Neuron (in vitro differentiated cells): ENCODE data around the gene RNASE3.
"Not testable (repeated sequence)": the region's sequence is repeated elsewhere in the genome, so short reads cannot be mapped to it uniquely, and the experiment has no call there.

ENCODE experiments used
- H2AFZ ChIP-seq: one replicate; pipeline ENCODE4 v1.6.1; 2013; ENCODE audit warnings: low read depth, mild to moderate bottlenecking, inconsistent platforms, low read length, moderate library complexity
- H3K27me3 ChIP-seq: one replicate; pipeline ENCODE4 v1.6.1; 2013; ENCODE audit warnings: low read length; ENCODE audit not compliant: insufficient read depth
- H3K36me3 ChIP-seq: one replicate; pipeline ENCODE4 v1.6.1; 2013; ENCODE audit warnings: low read length; ENCODE audit not compliant: insufficient read depth
- H3K4me1 ChIP-seq: one replicate; pipeline ENCODE4 v1.6.1; 2013; ENCODE audit warnings: low read length; ENCODE audit not compliant: insufficient read depth
- H3K4me3 ChIP-seq: 2 replicates; pipeline ENCODE4 v1.5.1; 2013; ENCODE audit warnings: mild to moderate bottlenecking, low read length, moderate library complexity
- H3K9me3 ChIP-seq: one replicate; pipeline ENCODE4 v1.6.1; 2013; ENCODE audit warnings: low read length

Gene RNASE3

DNA sequence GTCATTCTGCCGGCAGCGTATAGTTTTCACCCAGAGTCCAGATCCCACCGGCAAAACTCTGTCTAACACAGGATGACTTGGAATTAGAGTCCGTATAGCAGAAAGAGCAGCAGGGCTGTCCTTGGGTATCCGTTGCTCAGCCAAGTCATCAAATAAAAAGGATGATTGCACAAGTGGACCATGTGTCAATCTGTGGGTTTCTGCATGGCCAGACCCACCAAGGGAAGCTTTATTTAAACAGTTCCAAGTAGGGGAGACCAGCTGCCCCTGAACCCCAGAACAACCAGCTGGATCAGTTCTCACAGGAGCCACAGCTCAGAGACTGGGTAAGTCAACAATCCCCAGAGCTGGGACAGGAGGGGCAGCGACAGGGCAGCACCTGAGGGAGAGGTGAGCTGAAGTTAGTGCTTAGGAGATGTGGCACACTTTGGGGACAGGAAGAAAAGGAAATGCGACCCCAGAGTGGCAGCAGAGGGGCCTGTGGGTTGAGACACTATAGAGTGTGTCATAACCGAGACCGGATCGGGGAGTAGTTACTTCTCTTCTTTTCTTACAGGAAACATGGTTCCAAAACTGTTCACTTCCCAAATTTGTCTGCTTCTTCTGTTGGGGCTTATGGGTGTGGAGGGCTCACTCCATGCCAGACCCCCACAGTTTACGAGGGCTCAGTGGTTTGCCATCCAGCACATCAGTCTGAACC lies at the start of gene RNASE3:
Gene RNASE3, plus strand, starts transcription at position 260 of the 700 bp plus-strand sequence. Its CDS starts 302 bp downstream, at position 562.
- not testable (repeated sequence) for H2AFZ ChIP-seq, H3K4me3 ChIP-seq, H3K4me1 ChIP-seq, H3K9me3 ChIP-seq, H3K36me3 ChIP-seq
- peaks cover 15% of the 10 kb centered on the region for H3K27me3 ChIP-seq

DNA sequence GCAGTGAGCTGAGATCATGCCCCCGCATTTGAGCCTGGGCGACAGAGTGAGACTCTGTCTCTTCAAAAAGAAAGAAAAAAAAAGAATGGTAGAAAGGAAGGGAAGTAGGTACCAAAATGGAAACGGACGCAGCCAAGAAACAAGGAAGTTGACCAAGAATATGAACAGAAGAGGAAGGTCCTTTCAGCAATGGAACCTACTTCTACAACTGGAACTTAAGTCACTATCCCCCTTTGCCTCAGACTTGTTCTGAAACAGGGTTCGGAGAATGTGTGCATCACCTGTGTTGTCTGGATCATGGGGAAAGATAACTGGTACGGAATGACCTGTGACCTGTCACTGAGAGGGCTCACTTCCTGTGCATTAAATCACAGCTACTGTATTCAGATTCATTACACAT lies 44.6 kb upstream of the RNASE3 start:
- no peaks in the 10 kb centered on the region for H3K4me1 ChIP-seq
- H2AFZ ChIP-seq, result no peak overlapping the region
- H3K9me3 ChIP-seq, result no peaks in the 10 kb centered on the region
- H3K4me3 ChIP-seq, result no peak overlapping the region
- H3K27me3 ChIP-seq, result no peaks in the 10 kb centered on the region
- H3K36me3 ChIP-seq, result no peaks in the 10 kb centered on the region

GRCh38 chr14:20848316-20848954 lies 42.8 kb upstream of the RNASE3 start:
- no peak overlapping the region for H3K4me3 ChIP-seq
- H3K4me1 ChIP-seq, result no peaks in the 10 kb centered on the region
- H3K27me3 ChIP-seq, result no peaks in the 10 kb centered on the region
- H3K9me3 ChIP-seq, result no peaks in the 10 kb centered on the region
- H2AFZ ChIP-seq, result no peak overlapping the region
- no peaks in the 10 kb centered on the region for H3K36me3 ChIP-seq

DNA sequence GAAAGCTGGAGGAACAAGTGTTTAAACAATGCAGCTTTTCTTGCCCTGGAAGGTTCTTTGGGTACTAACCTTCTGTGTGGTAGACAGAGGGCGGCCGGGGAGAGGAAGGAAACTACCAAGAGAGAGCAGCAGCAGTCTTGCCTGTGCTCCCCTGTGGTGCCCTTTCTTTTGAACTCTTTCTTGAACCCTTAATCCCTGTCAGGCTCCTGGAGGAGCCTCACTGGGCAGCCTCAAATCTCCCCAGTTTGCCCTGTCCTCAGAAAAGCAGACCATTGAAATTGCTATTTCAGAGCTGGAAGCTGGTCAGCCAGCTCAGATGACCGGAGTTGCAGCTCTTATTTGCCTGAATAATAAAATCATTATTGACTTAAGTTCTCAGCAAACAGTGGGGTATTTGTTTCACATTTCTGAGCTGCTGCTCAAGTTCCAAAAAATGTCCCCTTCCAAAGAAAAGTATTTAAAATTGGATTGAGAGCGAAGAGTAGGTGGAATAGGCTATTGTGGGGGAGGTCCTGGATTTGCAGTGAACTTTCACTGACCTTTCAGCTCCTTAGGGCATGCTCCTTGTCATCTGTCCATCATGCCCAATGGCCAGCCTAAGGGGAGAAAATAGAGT lies 42.1 kb upstream of the RNASE3 start:
- no peaks in the 10 kb centered on the region for H3K36me3 ChIP-seq
- no peak overlapping the region for H2AFZ ChIP-seq
- no peaks in the 10 kb centered on the region for H3K27me3 ChIP-seq
- no peaks in the 10 kb centered on the region for H3K4me1 ChIP-seq
- no peak overlapping the region for H3K4me3 ChIP-seq
- H3K9me3 ChIP-seq, result no peaks in the 10 kb centered on the region

- Histone ChIP-seq H3K9me3 (no peaks in the 10 kb centered on the region), H3K36me3 (no peaks in the 10 kb centered on the region), H3K27me3 (peaks cover 3% of the 10 kb centered on the region)
Observed at GRCh38 chr14:20853042-20853441, 38.1 kb upstream of the RNASE3 start.

DNA sequence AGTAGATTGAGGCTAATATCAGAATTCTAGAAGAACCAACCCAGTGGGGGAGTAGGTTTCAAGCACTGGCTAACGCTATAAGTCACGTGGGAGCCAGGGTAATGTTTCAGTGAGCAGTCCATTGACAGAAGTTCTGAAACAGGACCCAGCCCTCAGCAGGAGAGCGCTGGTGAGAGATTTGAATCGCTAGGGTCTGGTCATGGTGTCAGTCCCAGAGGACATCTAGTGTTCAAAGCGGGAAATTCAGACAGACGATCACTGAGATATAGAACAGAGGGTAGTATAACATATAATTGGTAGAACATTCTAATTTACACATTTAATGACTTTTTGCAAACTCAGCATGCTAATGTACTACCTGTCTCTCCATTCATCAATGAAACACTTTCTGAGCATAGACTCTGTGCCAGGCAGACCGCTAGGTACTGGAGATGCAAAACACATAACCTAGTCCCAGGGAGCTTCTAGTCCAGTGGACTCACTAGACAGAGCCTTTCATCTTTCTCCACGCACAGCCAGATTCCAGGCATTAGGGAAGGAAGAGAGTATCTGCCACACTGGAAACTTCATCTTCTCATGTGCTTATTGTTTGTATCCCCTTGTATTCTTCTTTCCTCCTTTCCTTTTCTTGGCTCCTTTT lies 35.4 kb upstream of the RNASE3 start:
- Histone ChIP-seq H3K9me3 (no peaks in the 10 kb centered on the region), H3K36me3 (no peaks in the 10 kb centered on the region), H3K4me3 (no peak overlapping the region), H3K27me3 (peaks cover 3% of the 10 kb centered on the region), H3K4me1 (no peaks in the 10 kb centered on the region), H2AFZ (no peak overlapping the region)

More at GRCh38 chr14:20853042-20853441, 38.1 kb upstream of the RNASE3 start:
- Histone ChIP-seq H3K4me3 (no peak overlapping the region), H3K4me1 (no peaks in the 10 kb centered on the region), H2AFZ (no peak overlapping the region)

DNA sequence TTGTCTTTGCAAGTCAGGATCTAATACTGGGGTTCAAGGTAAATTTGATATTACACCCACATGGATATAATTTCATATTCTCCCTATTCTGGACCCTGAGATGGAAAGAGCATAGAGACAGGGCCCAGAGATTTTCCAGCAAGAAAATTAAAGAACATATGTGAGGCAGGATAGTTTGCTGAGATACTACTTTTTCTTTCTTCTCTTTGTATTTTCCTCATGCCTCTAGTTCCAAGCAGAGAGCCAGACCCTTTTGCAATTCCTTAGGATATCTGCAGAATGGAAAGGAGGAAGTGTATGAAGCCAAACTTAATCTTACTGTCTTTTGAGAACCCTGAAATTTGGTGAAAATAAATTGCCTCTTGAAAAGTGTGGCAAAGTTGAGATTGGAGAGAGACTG lies 34.0 kb upstream of the RNASE3 start:
- H3K36me3 ChIP-seq, result no peaks in the 10 kb centered on the region
- H3K27me3 ChIP-seq, result peaks cover 3% of the 10 kb centered on the region
- H3K4me3 ChIP-seq, result no peak overlapping the region
- no peaks in the 10 kb centered on the region for H3K9me3 ChIP-seq
- no peak overlapping the region for H2AFZ ChIP-seq
- H3K4me1 ChIP-seq, result no peaks in the 10 kb centered on the region

DNA sequence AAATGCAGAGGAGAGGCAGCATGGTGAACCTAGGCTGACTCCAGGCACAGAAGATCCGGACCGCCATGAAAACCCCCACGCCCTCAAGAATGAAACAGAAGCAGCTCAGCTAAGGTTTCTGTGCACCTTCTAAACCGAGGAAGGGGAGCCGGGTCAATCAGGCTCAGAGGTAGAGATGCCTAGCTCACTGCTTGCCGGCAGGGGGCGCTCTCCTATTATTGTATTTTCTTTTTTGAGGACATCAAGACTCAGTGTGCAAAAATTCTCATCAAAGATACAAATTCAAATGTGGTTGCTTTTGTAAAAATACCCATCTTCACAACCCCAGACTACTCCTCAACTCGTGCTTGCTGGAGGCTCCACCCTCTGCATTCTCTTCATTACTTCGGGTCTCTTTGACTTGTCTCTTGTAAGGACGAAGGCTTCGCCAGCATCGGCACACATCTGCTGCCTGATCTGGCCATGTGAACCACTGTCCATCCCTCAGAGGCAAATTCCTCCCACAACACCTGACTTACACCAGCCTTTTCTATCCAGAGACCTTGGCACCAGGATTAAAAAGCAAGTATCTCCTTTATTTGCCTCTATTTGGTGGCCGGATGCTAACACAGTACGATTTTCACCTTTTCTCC lies 33.4 kb upstream of the RNASE3 start:
- Histone ChIP-seq H3K4me3 (no peak overlapping the region), H2AFZ (no peak overlapping the region), H3K4me1 (no peaks in the 10 kb centered on the region), H3K9me3 (no peaks in the 10 kb centered on the region), H3K36me3 (no peaks in the 10 kb centered on the region), H3K27me3 (peaks cover 3% of the 10 kb centered on the region)

DNA sequence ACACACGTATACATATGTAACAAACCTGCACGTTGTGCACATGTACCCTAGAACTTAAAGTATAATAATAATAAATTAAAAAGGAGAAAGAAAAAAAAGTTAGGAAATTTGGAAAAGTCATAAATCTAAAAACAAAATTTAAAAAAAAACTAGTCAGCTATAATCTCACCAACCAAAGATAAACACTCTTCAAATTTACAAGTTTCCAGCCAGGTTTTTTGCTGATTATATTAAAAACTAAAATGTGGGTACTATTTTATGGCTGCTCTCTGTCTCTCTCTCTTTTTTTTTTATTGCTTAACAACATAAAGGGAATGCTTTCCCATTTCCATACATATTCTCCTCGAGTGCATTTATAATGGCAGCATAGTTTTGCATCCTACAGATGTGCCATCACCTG lies 25.0 kb upstream of the RNASE3 start:
- no peaks in the 10 kb centered on the region for H3K4me1 ChIP-seq
- no peaks in the 10 kb centered on the region for H3K27me3 ChIP-seq
- no peak overlapping the region for H3K4me3 ChIP-seq
- no peak overlapping the region for H2AFZ ChIP-seq
- no peaks in the 10 kb centered on the region for H3K36me3 ChIP-seq
- no peaks in the 10 kb centered on the region for H3K9me3 ChIP-seq

DNA sequence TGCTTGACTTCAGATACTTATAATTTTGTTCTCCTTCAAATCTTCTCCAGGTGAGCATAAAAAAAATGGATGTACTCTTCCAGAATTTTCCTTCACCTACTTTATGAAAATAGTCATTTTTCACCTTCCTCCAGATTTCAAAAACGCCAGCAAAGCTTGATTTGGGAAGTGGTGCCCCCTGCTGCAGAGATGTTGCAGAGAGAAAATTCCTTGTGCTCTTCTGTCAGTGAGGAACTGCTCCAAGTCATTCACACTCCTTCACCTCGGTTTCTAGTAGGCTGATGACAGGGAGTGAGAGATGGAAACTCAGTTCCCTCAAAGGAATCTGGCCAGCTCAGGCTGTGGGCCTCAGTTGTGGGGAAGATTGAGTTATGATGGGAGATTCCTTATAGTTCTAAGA lies 24.2 kb upstream of the RNASE3 start:
- no peaks in the 10 kb centered on the region for H3K9me3 ChIP-seq
- no peaks in the 10 kb centered on the region for H3K27me3 ChIP-seq
- H3K36me3 ChIP-seq, result no peaks in the 10 kb centered on the region
- H2AFZ ChIP-seq, result no peak overlapping the region
- no peak overlapping the region for H3K4me3 ChIP-seq
- H3K4me1 ChIP-seq, result no peaks in the 10 kb centered on the region

DNA sequence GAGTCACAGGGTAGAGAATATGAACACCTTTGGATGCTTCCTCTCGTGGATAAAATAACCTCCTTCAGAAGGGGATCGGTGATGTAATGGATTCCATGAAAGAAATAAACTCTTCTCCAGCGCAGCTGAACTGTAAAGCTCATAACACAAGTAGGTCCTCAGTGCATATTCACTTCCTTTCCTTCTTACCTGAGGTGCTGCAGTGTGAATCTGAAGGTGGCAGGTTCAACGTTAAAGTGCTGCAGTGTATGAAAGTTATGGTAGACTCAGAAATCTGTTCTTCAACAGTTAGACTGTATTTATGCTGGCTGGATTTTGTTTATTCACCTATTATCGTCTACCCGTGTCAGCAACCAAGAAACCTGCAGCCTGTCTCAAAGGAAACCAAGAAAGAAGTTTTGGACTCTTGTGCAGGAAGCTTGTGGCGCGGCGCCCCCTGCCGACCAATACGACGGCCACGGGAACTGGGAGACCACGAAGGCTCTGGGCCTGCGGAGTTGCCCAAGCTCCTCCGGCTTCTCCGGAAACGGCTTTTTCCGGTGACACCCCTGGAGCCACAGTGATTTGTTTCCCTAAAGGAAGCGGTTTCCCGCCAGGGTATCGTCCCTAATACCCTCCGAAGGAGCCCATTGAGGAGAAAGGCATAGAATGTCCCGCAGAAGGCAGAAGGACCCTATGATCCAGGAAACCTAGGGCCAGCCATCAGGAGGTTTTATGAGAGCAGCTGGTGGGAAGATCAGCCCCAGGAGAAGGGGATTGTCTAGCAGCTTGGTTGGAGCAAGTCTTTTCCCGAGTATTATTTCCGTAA lies 17.6 kb upstream of the RNASE3 start:
- Histone ChIP-seq H2AFZ (peak overlapping the region; percentile 53), H3K9me3 (no peaks in the 10 kb centered on the region), H3K4me3 (no peak overlapping the region), H3K27me3 (no peaks in the 10 kb centered on the region), H3K36me3 (no peaks in the 10 kb centered on the region), H3K4me1 (no peaks in the 10 kb centered on the region)

DNA sequence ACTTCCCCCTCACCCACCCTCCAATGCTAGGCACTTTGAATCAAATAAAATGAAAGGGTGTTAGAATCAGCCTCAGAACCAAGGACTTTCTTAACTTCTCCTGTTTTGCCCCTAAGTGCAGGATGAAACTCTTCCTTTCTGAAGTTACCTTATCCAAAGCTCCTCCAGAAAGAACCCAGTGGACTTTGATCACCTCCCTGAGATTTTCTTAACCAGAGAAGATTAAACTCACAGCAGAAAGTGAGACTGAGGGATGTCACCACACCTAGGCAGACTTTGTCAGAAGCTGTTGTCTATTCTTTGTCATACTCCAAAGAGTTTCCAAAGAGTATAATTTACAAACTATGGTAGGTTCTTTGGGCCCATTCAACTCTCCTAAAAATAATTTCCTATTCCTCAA lies 14.2 kb upstream of the RNASE3 start:
- Histone ChIP-seq H3K4me1 (no peaks in the 10 kb centered on the region), H3K36me3 (no peaks in the 10 kb centered on the region), H2AFZ (no peak overlapping the region), H3K9me3 (no peaks in the 10 kb centered on the region), H3K27me3 (no peaks in the 10 kb centered on the region), H3K4me3 (no peak overlapping the region)
